ENCODE results near the gene C2orf72. TPM values are rescaled to one million over a fixed set of nuclear protein-coding genes. Genes with fewer than 3 reads are reported as not detected.

The C2orf72 gene
- total RNA-seq, 1 donor from 2014 or later: 20.5 TPM

DNA sequence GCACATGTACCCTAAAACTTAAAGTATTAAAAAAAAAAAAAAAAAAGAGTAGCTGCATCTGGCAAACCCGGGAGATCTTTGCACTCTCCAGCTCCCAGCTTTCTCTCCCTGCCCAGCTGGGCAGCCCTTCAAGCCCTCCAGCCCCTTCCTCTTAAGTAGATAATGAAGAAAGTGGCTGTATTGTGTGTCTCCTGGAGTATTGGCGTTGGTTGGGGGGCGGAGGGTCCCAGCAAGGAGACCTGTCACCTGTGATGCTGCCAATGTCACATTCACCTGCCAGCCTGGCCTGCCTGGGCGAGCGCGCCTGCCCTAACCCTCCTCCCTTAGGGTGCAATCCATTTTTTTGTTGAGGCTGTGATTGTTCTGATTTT, 2.0 kb downstream of the C2orf72 start:
- intact Hi-C loops (cut with DNase I): no loop called here
- no peak for TF ChIP-seq CTCF (IDR thresholded peaks at IDR 0.05)
- no peak overlapping the region for H3K4me3 ChIP-seq

DNA sequence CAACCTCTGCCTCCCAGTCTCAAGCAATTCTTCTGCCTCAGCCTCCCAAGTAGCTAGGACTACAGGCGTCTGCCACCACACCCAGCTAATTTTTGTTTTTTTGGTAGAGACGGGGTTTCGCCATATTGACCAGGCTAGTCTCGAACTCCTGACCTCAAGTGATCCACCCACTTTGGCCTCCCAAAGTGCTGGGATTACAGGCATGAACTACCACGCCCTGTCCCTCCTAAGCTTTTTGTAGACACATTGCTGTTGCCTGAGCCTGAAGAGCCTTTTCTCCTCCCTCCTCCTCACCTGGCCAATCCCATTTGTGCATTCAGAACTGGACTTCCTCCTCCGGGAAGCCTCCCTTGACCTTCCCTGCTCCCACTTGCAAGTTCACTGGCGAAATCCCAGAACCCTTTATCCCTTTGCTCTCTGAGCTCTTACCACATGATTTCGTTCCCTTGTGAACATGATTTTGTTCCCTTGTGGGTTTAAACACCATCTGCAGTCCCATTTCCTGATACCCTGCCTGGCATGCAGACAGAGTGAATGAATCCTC, 2.6 kb downstream of the C2orf72 start:
- no peak overlapping the region for H3K27ac ChIP-seq
- no peak for DNase-seq (ENCODE audit: low spot score in 2 of 2)
- intact Hi-C loops (cut with DNase I): no loop called here
- H3K4me3 ChIP-seq: no peak overlapping the region
- H3K9me3 ChIP-seq: no peaks in the 10 kb centered on the region
- H3K4me1 ChIP-seq: peaks cover 0 to 3% of the 10 kb centered on the region in 2 donors
- no peak for TF ChIP-seq CTCF (IDR thresholded peaks at IDR 0.05)
- H3K36me3 ChIP-seq: no peaks in the 10 kb centered on the region
- peaks cover 3% of the 10 kb centered on the region for H3K27me3 ChIP-seq

More for the DNA sequence above, 2.0 kb downstream of the C2orf72 start:
- H3K36me3 ChIP-seq: no peaks in the 10 kb centered on the region
- H3K27ac ChIP-seq: no peak overlapping the region
- DNase-seq (ENCODE audit: low spot score in 2 of 2): no peak
- H3K9me3 ChIP-seq: no peaks in the 10 kb centered on the region
- H3K4me1 ChIP-seq: peaks cover 0 to 3% of the 10 kb centered on the region in 2 donors
- H3K27me3 ChIP-seq: peaks cover 3% of the 10 kb centered on the region

GRCh38 chr2:231041061-231041689, 3.9 kb downstream of the C2orf72 start:
- no peak for DNase-seq (ENCODE audit: low spot score in 2 of 2)
- no peaks in the 10 kb centered on the region for H3K9me3 ChIP-seq
- H3K36me3 ChIP-seq: no peaks in the 10 kb centered on the region
- no peak overlapping the region for H3K4me3 ChIP-seq
- intact Hi-C loops (cut with DNase I): no loop called here
- TF ChIP-seq CTCF (IDR thresholded peaks at IDR 0.05): no peak
- H3K4me1 ChIP-seq: peaks cover 0 to 3% of the 10 kb centered on the region in 2 donors
- H3K27me3 ChIP-seq: peaks cover 3% of the 10 kb centered on the region
- no peak overlapping the region for H3K27ac ChIP-seq

- H3K4me3 ChIP-seq: no peak overlapping the region
- H3K9me3 ChIP-seq: no peaks in the 10 kb centered on the region
- no peak overlapping the region for H3K27ac ChIP-seq
- H3K27me3 ChIP-seq: no peaks in the 10 kb centered on the region
- no peaks in the 10 kb centered on the region for H3K4me1 ChIP-seq
- intact Hi-C loops (cut with DNase I): no loop called here
- H3K36me3 ChIP-seq: no peaks in the 10 kb centered on the region
- no peak for TF ChIP-seq CTCF (IDR thresholded peaks at IDR 0.05)
- DNase-seq (ENCODE audit: low spot score in 2 of 2): no peak
These were observed 6.5 kb downstream of the C2orf72 start for GRCh38 chr2:231043796-231044195.

DNA sequence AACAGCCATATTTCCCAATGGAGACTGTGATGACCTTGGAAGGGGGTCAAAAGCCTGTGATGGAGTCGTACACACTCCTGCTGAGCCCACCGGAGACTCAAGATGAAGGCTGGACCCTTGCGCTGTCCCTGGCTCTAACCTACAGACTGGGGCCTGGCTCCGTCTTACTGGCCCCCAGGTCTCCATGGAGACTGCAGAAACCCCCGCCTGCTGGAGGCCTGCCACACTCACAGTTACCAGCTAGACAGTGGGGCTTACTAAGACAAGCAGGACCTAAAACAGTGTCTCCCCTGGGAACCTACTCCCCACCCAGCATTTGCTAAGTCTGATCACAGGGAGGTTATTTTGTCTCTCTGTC, 9.6 kb downstream of the C2orf72 start:
- Histone ChIP-seq H3K27me3 (no peaks in the 10 kb centered on the region), H3K4me1 (no peaks in the 10 kb centered on the region), H3K4me3 (no peak overlapping the region), H3K9me3 (no peaks in the 10 kb centered on the region), H3K27ac (no peak overlapping the region), H3K36me3 (no peaks in the 10 kb centered on the region)
- intact Hi-C loops (cut with DNase I): no loop called here
- TF ChIP-seq CTCF (IDR thresholded peaks at IDR 0.05): no peak
- DNase-seq (ENCODE audit: low spot score in 2 of 2): no peak
